ENCODE measurements around the gene DNASE1. TPM values are rescaled to one million over a fixed set of nuclear protein-coding genes. Genes with fewer than 3 reads are reported as not detected.
A peak's percentile ranks its signal among the peaks of the same experiment; 100 is the strongest.

Gene DNASE1
- total and polyA plus RNA-seq, 9 of the 15 experiments (the other 6 are each of a cell fraction or from before 2014, with no cell fraction given): 0.53 to 10.1 (median 5.9) TPM

DNA sequence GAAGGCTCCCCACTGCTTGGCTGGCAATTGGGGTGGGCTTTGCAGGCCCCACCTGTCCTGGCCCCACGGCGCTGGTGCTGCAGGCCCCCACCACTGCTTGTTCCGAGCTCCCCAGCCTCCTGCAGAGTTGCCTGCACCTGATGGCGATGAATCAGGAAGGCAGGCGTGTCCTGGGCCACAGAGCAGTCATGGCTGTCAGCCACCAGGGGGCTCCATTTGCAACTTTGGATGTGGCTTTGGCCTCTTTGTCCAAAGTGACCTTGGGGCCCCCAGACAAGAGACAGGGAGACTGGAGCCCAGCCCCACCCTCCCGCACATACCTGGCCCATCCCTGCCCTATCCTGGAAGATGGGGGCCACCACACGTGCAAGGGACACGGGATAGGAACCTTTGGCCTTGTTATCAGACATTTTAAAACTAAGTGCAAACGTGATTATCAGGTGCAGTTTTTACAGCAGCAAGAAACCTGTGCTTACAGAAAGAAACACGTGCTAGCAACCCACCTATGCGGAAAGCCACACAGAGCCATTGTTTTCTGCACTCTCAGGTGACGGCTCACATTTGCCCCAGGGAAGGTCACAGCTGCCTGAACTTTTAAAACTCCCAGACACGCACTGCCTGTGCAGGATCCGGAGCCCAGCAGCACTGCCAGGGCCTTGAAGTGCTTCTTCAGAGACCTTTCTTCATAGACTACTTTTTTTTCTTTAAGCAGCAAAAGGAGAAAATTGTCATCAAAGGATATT is at the start of gene DNASE1 (continued):
- TF ChIP-seq, protein P1, sequence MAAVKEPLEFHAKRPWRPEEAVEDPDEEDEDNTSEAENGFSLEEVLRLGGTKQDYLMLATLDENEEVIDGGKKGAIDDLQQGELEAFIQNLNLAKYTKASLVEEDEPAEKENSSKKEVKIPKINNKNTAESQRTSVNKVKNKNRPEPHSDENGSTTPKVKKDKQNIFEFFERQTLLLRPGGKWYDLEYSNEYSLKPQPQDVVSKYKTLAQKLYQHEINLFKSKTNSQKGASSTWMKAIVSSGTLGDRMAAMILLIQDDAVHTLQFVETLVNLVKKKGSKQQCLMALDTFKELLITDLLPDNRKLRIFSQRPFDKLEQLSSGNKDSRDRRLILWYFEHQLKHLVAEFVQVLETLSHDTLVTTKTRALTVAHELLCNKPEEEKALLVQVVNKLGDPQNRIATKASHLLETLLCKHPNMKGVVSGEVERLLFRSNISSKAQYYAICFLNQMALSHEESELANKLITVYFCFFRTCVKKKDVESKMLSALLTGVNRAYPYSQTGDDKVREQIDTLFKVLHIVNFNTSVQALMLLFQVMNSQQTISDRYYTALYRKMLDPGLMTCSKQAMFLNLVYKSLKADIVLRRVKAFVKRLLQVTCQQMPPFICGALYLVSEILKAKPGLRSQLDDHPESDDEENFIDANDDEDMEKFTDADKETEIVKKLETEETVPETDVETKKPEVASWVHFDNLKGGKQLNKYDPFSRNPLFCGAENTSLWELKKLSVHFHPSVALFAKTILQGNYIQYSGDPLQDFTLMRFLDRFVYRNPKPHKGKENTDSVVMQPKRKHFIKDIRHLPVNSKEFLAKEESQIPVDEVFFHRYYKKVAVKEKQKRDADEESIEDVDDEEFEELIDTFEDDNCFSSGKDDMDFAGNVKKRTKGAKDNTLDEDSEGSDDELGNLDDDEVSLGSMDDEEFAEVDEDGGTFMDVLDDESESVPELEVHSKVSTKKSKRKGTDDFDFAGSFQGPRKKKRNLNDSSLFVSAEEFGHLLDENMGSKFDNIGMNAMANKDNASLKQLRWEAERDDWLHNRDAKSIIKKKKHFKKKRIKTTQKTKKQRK (IDR thresholded peaks at IDR 0.05; ENCODE audit: borderline replicate concordance, low read depth, low read length): no peak
- no peak for TF ChIP-seq ATF1 (CRISPR knock-in tag; IDR thresholded peaks at IDR 0.05)
- no peak for TF ChIP-seq ATF1 (tag; IDR thresholded peaks at IDR 0.05)
- no peak for TF ChIP-seq NR2C1 (IDR thresholded peaks at IDR 0.05)
- no peak for TF ChIP-seq NR2C1 (tag; IDR thresholded peaks at IDR 0.05)
- peak; percentile 34; the same call in 1 of the 2 replicates for TF ChIP-seq ZBTB7A (IDR thresholded peaks at IDR 0.05; ENCODE audit: borderline replicate concordance, control insufficient read depth, low read depth, low read length)
- 0 out of 2 replicates have a peak, but pooled peaks have one; percentile 48 for TF ChIP-seq HCFC1 (IDR thresholded peaks at IDR 0.05; ENCODE audit: low read depth, low read length)
- TF ChIP-seq PTRF (tag; IDR thresholded peaks at IDR 0.05): no peak
- TF ChIP-seq GATA2 (CRISPR knock-in tag; IDR thresholded peaks at IDR 0.05): no peak
- TF ChIP-seq, protein P2, sequence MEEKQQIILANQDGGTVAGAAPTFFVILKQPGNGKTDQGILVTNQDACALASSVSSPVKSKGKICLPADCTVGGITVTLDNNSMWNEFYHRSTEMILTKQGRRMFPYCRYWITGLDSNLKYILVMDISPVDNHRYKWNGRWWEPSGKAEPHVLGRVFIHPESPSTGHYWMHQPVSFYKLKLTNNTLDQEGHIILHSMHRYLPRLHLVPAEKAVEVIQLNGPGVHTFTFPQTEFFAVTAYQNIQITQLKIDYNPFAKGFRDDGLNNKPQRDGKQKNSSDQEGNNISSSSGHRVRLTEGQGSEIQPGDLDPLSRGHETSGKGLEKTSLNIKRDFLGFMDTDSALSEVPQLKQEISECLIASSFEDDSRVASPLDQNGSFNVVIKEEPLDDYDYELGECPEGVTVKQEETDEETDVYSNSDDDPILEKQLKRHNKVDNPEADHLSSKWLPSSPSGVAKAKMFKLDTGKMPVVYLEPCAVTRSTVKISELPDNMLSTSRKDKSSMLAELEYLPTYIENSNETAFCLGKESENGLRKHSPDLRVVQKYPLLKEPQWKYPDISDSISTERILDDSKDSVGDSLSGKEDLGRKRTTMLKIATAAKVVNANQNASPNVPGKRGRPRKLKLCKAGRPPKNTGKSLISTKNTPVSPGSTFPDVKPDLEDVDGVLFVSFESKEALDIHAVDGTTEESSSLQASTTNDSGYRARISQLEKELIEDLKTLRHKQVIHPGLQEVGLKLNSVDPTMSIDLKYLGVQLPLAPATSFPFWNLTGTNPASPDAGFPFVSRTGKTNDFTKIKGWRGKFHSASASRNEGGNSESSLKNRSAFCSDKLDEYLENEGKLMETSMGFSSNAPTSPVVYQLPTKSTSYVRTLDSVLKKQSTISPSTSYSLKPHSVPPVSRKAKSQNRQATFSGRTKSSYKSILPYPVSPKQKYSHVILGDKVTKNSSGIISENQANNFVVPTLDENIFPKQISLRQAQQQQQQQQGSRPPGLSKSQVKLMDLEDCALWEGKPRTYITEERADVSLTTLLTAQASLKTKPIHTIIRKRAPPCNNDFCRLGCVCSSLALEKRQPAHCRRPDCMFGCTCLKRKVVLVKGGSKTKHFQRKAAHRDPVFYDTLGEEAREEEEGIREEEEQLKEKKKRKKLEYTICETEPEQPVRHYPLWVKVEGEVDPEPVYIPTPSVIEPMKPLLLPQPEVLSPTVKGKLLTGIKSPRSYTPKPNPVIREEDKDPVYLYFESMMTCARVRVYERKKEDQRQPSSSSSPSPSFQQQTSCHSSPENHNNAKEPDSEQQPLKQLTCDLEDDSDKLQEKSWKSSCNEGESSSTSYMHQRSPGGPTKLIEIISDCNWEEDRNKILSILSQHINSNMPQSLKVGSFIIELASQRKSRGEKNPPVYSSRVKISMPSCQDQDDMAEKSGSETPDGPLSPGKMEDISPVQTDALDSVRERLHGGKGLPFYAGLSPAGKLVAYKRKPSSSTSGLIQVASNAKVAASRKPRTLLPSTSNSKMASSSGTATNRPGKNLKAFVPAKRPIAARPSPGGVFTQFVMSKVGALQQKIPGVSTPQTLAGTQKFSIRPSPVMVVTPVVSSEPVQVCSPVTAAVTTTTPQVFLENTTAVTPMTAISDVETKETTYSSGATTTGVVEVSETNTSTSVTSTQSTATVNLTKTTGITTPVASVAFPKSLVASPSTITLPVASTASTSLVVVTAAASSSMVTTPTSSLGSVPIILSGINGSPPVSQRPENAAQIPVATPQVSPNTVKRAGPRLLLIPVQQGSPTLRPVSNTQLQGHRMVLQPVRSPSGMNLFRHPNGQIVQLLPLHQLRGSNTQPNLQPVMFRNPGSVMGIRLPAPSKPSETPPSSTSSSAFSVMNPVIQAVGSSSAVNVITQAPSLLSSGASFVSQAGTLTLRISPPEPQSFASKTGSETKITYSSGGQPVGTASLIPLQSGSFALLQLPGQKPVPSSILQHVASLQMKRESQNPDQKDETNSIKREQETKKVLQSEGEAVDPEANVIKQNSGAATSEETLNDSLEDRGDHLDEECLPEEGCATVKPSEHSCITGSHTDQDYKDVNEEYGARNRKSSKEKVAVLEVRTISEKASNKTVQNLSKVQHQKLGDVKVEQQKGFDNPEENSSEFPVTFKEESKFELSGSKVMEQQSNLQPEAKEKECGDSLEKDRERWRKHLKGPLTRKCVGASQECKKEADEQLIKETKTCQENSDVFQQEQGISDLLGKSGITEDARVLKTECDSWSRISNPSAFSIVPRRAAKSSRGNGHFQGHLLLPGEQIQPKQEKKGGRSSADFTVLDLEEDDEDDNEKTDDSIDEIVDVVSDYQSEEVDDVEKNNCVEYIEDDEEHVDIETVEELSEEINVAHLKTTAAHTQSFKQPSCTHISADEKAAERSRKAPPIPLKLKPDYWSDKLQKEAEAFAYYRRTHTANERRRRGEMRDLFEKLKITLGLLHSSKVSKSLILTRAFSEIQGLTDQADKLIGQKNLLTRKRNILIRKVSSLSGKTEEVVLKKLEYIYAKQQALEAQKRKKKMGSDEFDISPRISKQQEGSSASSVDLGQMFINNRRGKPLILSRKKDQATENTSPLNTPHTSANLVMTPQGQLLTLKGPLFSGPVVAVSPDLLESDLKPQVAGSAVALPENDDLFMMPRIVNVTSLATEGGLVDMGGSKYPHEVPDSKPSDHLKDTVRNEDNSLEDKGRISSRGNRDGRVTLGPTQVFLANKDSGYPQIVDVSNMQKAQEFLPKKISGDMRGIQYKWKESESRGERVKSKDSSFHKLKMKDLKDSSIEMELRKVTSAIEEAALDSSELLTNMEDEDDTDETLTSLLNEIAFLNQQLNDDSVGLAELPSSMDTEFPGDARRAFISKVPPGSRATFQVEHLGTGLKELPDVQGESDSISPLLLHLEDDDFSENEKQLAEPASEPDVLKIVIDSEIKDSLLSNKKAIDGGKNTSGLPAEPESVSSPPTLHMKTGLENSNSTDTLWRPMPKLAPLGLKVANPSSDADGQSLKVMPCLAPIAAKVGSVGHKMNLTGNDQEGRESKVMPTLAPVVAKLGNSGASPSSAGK (IDR thresholded peaks at IDR 0.05): no peak
- no peak for TF ChIP-seq GABPA (tag; conservative IDR thresholded peaks at IDR 0.05; ENCODE audit: low read depth)
- TF ChIP-seq, protein P3, sequence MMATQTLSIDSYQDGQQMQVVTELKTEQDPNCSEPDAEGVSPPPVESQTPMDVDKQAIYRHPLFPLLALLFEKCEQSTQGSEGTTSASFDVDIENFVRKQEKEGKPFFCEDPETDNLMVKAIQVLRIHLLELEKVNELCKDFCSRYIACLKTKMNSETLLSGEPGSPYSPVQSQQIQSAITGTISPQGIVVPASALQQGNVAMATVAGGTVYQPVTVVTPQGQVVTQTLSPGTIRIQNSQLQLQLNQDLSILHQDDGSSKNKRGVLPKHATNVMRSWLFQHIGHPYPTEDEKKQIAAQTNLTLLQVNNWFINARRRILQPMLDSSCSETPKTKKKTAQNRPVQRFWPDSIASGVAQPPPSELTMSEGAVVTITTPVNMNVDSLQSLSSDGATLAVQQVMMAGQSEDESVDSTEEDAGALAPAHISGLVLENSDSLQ (IDR thresholded peaks at IDR 0.05): peak; percentile 36; the same call in 1 of the 2 replicates
